GM13977 (cell line): ENCODE results near the gene ZFPM1.

Experiments used
- DNase-seq: peaks from one replicate; pipeline ENCODE4 v3.0.0; 2012; ENCODE audit warnings: low spot score
- CTCF ChIP-seq: IDR thresholded peaks from 2 replicates; pipeline ENCODE4 v1.5.1; 2012; ENCODE audit warnings: mild to moderate bottlenecking, control low read depth; ENCODE audit not compliant: insufficient read depth; ENCODE audit errors: extremely low read depth, missing control alignments
- in situ Hi-C: fragments of 300-500 bp; cut with MboI; formaldehyde crosslinking; loops from one replicate; pipeline ENCODE4 v1.12.0; 2022; ENCODE audit warnings: low sequenced_read_pairs, low pct_unique_long_range_greater_than_20kb, mixed read lengths, inconsistent platforms; ENCODE audit not compliant: unreplicated experiment

Gene ZFPM1

GRCh38 chr16:88453217-88453531, at the start of gene ZFPM1:
Gene ZFPM1, plus strand, starts transcription at chr16:88453280. Its CDS starts 359 bp downstream, at chr16:88453639.
- DNase-seq, result no peak
- in situ Hi-C loops, result no loop called here
- TF ChIP-seq CTCF, result no peak

DNA sequence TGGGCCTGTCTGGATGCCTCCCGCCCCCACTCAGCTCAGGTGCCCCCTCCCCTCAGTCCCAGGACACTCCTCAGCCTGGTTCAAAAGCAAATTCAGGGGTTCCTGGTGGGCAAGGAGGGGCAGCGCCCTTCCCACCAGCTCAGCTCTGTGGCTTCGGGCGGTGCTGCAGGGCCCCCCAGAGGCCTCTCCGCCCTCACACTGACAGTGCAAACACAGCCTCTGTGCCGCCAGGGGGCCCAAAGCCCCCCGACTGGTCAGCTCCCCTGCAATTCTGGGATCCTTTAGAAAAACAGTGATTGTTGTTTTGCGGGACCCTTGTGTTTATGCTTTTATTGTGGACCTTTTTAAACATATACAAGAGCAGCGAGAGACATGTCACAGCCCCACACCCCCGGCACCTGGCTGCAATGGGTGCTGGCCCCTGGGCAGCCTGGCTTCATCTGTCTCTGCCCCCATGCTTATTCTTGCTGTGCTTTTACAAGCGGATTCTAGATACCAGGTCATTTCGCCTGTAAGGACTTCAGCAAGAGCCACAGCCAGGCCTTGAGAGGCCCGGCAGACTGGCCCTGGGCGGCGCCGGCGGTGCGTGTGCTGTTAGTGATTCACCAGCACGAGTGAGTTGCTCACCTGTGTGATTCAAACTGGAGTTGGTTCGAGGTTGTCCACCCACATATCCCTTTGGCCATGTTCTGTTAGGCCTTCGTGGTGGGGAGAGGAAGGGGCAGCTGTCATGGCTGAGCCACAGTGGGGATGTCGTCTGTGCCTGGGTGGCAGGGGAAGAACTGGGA, 49.1 kb upstream of the ZFPM1 start:
- in situ Hi-C loops, result no loop called here
- no peak for DNase-seq
- TF ChIP-seq CTCF, result no peak

GRCh38 chr16:88404769-88405168, 48.3 kb upstream of the ZFPM1 start:
- no peak for TF ChIP-seq CTCF
- in situ Hi-C loops, result no loop called here
- DNase-seq, result no peak

GRCh38 chr16:88405216-88406060, 47.6 kb upstream of the ZFPM1 start:
- DNase-seq, result no peak
- TF ChIP-seq CTCF, result no peak
- in situ Hi-C loops, result no loop called here

DNA sequence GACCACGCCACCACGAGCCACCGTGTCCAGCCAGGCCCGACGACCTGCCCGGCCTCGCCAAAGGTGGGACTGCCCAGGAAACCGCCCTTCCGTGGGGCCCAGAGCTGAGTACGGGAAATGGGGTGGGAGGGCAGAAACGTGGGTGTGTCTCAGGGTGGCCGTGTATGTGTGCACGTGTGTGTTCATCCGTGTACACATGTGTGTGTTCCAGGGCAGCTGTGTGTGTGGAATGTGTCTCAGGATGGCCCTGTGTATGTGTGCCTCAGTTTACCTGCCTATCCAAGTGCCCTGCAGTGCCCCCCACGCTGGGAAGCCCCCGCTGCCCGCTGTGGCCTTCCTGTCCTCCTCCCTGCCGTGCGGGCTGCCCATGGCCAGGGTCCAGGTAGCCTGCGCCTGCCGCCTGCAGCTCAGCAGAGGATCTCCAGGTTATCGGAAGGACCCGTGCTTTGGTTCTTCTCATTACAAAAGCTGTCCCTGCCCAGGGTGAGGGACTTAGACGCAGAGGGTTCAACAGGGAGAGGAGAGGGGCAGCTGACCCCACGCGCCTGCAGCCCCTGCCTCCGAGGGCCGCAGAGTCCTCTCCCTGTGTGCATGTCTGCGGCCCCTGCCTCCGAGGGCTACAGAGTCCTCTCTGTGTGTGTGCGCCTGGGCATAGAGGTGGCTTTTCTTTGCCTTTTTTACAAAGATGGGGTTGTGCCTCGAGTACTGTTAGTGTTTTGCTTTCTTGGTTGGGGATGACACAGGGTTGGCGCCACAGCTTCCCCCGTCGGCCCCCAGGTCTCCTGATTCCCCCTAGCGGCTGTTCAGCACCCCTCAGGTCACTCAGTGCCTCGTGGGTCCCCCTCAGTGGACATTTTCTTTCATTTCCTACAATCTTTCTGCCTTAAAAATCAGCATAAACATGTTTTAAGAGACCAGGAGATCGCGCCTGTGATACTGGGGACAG, 46.7 kb upstream of the ZFPM1 start:
- in situ Hi-C loops, result no loop called here
- no peak for TF ChIP-seq CTCF
- no peak for DNase-seq

DNA sequence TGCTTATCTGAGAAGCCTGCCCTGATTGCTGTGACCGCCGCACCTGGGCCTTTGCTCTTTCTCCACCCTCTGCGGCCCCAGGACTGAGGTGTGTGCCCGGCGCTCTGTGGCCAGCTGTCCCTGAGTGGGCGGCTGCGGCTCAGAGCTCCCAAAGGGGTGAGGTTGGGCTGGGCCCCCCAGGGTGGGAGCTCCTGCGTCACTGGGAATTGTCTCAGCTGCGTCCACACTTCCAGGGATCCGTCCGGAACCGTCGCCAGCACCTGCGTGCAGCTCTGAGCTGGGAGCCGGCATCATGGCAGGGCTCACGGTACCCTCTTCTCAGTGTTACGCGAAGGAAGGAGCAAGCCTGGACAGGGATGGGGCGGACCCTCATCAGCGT, 46.0 kb upstream of the ZFPM1 start:
- TF ChIP-seq CTCF, result no peak
- in situ Hi-C loops, result no loop called here

More for the DNA sequence above, 46.0 kb upstream of the ZFPM1 start:
- DNase-seq, result no peak
